Breast epithelium (tissue), 4 donors: ENCODE measurements around the gene SMG7. TPM values are rescaled to one million over a fixed set of nuclear protein-coding genes. Genes with fewer than 3 reads are reported as not detected.

Experiments
- DNase-seq, 2 donors: peaks; one replicate each; pipeline ENCODE4 v3.0.0-alpha.2; 2019; ENCODE audit warnings: low spot score in 2 of 2
- H3K27ac ChIP-seq, 2 donors: fragments of 200-600 bp; sonication (generic) in 1 of 2; one replicate each; pipeline ENCODE4 v1.5.1; 2016 to 2019; ENCODE audit warnings: mild to moderate bottlenecking in 1 of 2
- H3K27me3 ChIP-seq, 2 donors: fragments of 200-600 bp; sonication (generic) in 1 of 2; one replicate each; pipeline versions ENCODE4 v1.5.1 to v1.6.0; 2017 to 2019; ENCODE audit warnings: control low read depth in 1 of 2, mild to moderate bottlenecking in 1 of 2
- H3K36me3 ChIP-seq: fragments of 200-600 bp; one replicate; pipeline ENCODE4 v1.5.1; 2019
- H3K4me1 ChIP-seq, 2 donors: fragments of 200-600 bp; sonication (generic); one replicate each; pipeline ENCODE4 v1.5.1; 2016 to 2019; ENCODE audit warnings: control low read depth in 1 of 2
- H3K4me3 ChIP-seq, 3 donors: fragments of 200-600 bp; sonication (generic); 1 replicate in 2 of 3; 2 replicates in 1 of 3; pipeline ENCODE4 v1.5.1; 2016 to 2019; ENCODE audit warnings: mild to moderate bottlenecking in 3 of 3, moderate library complexity in 2 of 3
- H3K9me3 ChIP-seq, 2 donors: fragments of 200-600 bp; sonication (generic) in 1 of 2; one replicate each; pipeline ENCODE4 v1.5.1; 2016 to 2019; ENCODE audit warnings: control low read depth in 1 of 2
- POLR2A ChIP-seq: fragments of 450-650 bp; IDR thresholded peaks from one replicate; pipeline ENCODE4 v1.6.1; 2016; ENCODE audit warnings: antibody characterized with exemption, mild to moderate bottlenecking, moderate library complexity
- POLR2AphosphoS5 ChIP-seq, 3 donors: sonication (generic); formaldehyde crosslinking; IDR thresholded peaks; one replicate each; pipeline ENCODE4 v1.6.1; 2017; ENCODE audit warnings: antibody characterized with exemption in 3 of 3
- intact Hi-C: fragments of 100-400 bp; cut with DNase I; formaldehyde crosslinking; loops from one replicate; pipeline ENCODE4 v1.15.1; 2023; ENCODE audit warnings: low total_unique reads
- total RNA-seq, 3 donors: library from RNA; depleted of rRNA; stranded (reverse); fragments of >200 nt; gene quantifications; one replicate each; pipeline ENCODE4 v1.1.0, GENCODE V29; 2016
- TF ChIP-seq, protein P1 (sequence below), 3 donors: fragments of 450-650 bp; IDR thresholded peaks; one replicate each; pipeline ENCODE4 v1.5.1; 2016 to 2017; ENCODE audit warnings: antibody characterized with exemption in 3 of 3, mild to moderate bottlenecking in 3 of 3, moderate library complexity in 3 of 3

SMG7 gene
- total RNA-seq, 3 donors from 2014 or later, result 34.6 to 46.5 (median 43.3) TPM

DNA sequence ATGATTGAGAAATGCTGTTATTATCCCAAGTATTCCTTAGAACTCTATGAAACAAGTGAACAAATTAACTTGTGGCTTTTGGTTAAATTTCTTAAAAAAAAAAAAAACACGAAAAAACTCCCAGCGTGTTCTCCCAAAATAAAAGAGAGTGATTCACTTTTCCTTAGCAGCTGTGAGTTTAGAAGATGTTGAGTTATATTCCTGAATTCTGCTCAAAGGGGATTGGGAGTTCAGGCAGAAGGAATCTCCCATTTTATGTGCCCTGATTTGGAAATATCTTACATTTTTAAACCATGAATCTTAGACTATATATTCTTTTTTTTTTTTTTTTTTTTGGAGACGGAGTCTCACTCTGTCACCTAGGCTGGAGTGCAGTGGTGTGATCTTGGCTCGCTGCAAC, 34.3 kb downstream of the SMG7 start:
- Histone ChIP-seq H3K4me1 (no peaks in the 10 kb centered on the region), H3K4me3 (no peak overlapping the region), H3K36me3 (no peaks in the 10 kb centered on the region), H3K27me3 (no peaks in the 10 kb centered on the region), H3K27ac (no peak overlapping the region), H3K9me3 (no peaks in the 10 kb centered on the region)
- DNase-seq, result no peak
- TF ChIP-seq, protein P1, sequence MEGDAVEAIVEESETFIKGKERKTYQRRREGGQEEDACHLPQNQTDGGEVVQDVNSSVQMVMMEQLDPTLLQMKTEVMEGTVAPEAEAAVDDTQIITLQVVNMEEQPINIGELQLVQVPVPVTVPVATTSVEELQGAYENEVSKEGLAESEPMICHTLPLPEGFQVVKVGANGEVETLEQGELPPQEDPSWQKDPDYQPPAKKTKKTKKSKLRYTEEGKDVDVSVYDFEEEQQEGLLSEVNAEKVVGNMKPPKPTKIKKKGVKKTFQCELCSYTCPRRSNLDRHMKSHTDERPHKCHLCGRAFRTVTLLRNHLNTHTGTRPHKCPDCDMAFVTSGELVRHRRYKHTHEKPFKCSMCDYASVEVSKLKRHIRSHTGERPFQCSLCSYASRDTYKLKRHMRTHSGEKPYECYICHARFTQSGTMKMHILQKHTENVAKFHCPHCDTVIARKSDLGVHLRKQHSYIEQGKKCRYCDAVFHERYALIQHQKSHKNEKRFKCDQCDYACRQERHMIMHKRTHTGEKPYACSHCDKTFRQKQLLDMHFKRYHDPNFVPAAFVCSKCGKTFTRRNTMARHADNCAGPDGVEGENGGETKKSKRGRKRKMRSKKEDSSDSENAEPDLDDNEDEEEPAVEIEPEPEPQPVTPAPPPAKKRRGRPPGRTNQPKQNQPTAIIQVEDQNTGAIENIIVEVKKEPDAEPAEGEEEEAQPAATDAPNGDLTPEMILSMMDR (IDR thresholded peaks at IDR 0.05), result no peak
- no peak for TF ChIP-seq POLR2AphosphoS5 (IDR thresholded peaks at IDR 0.05)
- TF ChIP-seq POLR2A, result no peak
- intact Hi-C loops, result no loop called here

DNA sequence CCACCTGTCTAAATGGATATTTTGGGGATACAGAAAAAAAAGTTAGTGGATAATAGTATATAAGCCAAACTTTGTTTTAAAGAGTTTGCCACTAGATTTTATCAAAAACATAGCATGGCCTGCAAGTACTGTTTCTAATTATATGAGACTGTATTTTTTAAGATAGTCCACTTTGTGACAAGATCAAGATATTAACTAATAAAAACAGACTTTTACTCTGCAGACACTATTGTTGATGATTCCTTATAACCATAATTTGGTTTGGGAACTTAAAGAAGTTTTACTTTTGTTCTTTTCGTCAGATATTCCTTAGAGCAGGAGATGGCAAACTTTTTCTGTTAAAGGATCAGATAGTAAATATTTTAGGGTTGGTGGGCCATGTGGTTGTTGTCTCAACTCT, 36.4 kb downstream of the SMG7 start:
- H3K4me3 ChIP-seq, result no peak overlapping the region
- TF ChIP-seq POLR2A (no peak), POLR2AphosphoS5 (IDR thresholded peaks at IDR 0.05) (no peak)
- TF ChIP-seq, protein P1 (IDR thresholded peaks at IDR 0.05), result no peak
- no peaks in the 10 kb centered on the region for H3K27me3 ChIP-seq
- H3K27ac ChIP-seq, result no peak overlapping the region
- H3K9me3 ChIP-seq, result no peaks in the 10 kb centered on the region
- no peak for DNase-seq
- H3K4me1 ChIP-seq, result no peaks in the 10 kb centered on the region
- no peaks in the 10 kb centered on the region for H3K36me3 ChIP-seq
- intact Hi-C loops, result no loop called here

DNA sequence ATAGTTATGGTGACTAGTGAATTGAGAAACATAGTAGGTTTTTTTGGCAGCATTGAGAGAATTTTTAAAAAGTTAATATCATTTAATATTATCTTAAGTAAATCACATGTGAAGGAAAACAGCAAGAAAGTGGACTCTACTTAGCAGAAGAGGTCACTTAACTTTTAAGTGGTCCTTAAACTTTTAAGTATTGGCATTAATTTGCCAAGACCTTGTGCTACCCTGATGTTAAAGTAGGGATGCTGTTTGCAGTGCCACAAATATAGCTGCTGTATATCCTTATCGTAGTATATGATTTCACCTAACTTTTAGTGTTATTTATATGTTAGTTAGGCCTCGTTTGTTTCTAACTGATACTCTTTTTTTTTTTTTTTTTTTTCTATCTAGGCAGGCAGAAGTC, 40.2 kb downstream of the SMG7 start:
- H3K36me3 ChIP-seq, result no peaks in the 10 kb centered on the region
- TF ChIP-seq, protein P1 (IDR thresholded peaks at IDR 0.05), result no peak
- TF ChIP-seq POLR2AphosphoS5 (IDR thresholded peaks at IDR 0.05) (no peak), POLR2A (no peak)
- intact Hi-C loops, result no loop called here
- no peaks in the 10 kb centered on the region for H3K27me3 ChIP-seq
- DNase-seq, result no peak
- H3K4me1 ChIP-seq, result no peaks in the 10 kb centered on the region
- no peak overlapping the region for H3K4me3 ChIP-seq
- H3K9me3 ChIP-seq, result no peaks in the 10 kb centered on the region
- no peak overlapping the region for H3K27ac ChIP-seq

DNA sequence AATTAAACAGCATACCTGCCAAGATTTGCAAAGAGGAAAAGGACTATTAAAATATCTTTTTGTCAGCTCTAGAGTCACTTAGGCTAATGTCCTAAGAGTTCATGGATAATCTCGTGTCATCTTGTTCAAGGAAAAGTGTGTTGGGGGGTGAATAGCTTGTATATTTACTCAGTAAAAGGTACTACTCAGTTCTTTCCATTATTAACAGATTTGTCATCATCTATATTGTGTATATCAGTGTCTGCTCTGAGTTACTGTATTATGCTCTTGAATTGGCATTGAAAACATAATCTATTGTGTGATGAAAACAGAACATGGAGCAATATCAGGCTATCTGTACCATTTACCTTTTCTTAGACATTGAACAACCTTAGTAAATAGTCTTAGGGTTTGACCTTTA, 41.9 kb downstream of the SMG7 start:
- Histone ChIP-seq H3K4me1 (no peaks in the 10 kb centered on the region), H3K4me3 (no peak overlapping the region), H3K9me3 (no peaks in the 10 kb centered on the region), H3K27ac (no peak overlapping the region), H3K36me3 (no peaks in the 10 kb centered on the region), H3K27me3 (no peaks in the 10 kb centered on the region)
- DNase-seq, result no peak
- intact Hi-C loops, result no loop called here
- TF ChIP-seq, protein P1 (IDR thresholded peaks at IDR 0.05), result no peak
- TF ChIP-seq POLR2A, result no peak
- no peak for TF ChIP-seq POLR2AphosphoS5 (IDR thresholded peaks at IDR 0.05)

DNA sequence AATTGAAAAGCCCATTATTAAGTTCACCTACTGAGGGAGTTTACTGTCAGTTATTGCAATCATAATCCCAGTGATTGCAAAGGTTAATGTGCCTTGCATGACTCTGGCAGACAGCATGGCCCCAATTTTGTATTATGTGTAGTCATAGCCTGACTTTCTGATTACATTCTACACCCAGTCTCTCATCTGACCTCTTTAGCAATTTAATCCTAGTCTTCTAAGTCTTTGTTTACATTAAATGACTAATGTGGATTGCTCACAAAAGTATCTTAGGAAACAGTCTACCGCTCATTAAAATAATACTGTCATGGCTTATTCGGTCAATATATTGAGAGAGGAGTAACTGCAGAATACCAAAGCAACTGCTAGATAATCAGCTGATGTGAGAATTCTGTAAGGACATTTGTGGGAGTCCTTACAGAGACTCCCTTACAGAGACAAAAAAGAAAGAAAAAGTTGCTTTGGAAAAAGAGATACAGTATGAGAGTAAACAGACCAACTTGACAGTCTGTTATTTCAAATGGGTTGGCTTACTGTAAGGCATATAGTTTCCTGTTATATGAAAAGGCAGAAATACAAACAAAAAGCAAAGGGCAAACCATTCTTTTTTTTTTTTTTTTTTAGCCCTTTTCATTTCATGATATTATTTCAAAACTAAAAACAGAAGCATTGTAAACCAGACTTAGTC, 42.8 kb downstream of the SMG7 start:
- no peaks in the 10 kb centered on the region for H3K36me3 ChIP-seq
- no peaks in the 10 kb centered on the region for H3K9me3 ChIP-seq
- no peaks in the 10 kb centered on the region for H3K4me1 ChIP-seq
- no peak overlapping the region for H3K4me3 ChIP-seq
- H3K27me3 ChIP-seq, result no peaks in the 10 kb centered on the region
- H3K27ac ChIP-seq, result no peak overlapping the region
- TF ChIP-seq POLR2AphosphoS5 (IDR thresholded peaks at IDR 0.05) (no peak), POLR2A (no peak)
- TF ChIP-seq, protein P1 (IDR thresholded peaks at IDR 0.05), result no peak
- intact Hi-C loops, result no loop called here
- DNase-seq, result no peak
